ENCODE measurements around the gene MCTP1. TPM values are rescaled to one million over a fixed set of nuclear protein-coding genes. Genes with fewer than 3 reads are reported as not detected.
A peak's percentile ranks its signal among the peaks of the same experiment; 100 is the strongest.

The MCTP1 gene
- polyA plus RNA-seq, 3 donors: 34.4 to 72.9 (median 55.5) TPM

DNA sequence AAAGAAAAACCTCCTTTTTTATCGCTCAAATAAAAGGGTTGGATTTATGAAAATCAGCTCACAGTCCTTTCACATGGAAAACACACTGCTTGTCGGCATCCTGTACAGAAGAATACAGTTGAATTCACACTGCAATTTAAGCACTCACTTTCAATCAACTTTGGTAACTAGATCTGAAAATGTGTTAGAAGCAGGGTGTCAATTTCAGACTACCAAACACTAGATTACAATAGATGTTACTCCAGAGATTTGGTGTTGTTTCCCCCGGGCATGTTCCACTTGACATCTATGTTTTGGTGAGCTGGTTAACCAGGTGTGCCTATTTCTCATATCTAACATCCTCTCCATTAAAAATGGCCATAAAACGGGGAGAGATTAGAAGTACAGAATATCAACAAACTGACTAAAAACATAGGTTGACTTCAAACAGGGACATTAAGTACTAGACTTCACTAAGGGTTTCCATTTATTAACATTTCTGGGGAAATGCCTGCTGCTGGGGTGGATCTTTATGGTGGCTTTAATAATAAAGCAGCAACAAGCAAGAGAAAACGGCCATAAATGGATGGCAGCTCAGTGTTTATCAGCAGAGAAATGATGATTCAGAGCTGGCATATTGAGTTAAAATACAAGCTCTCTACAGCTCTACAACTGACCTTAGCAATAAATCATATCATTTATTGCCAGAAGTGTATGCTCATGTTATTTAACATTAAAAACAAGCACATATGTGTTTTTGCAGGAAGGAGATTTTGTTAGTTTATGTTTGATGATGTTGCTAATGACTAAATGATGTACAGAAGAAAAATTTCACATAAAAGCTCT is 507.6 kb downstream of the MCTP1 start:
- Histone ChIP-seq H3K9ac (ENCODE audit: insufficient read depth, low read length, poor library complexity, severe bottlenecking) (no peak overlapping the region), H2AFZ (ENCODE audit: insufficient read depth, low read depth, low read length, poor library complexity, severe bottlenecking) (no peak overlapping the region), H3K9me3 (replicated peaks in 1 of 2; ENCODE audit: control insufficient read depth in 1 of 2, insufficient read depth in 1 of 2, low read length in 2 of 2) (no peaks in the 10 kb centered on the region), H3K27me3 (ENCODE audit: control insufficient read depth in 2 of 2, insufficient read depth in 2 of 2, low read length in 2 of 2) (no peaks in the 10 kb centered on the region), H3K27ac (ENCODE audit: low read depth in 1 of 2, low read length in 2 of 2) (no peak overlapping the region), H3K79me2 (ENCODE audit: insufficient read depth, low read length) (no peaks in the 10 kb centered on the region), H4K20me1 (ENCODE audit: insufficient read depth, low read length) (no peaks in the 10 kb centered on the region), H3K36me3 (replicated peaks in 1 of 2; ENCODE audit: control insufficient read depth in 1 of 2, insufficient read depth in 2 of 2, low read length in 2 of 2) (peaks cover 5 to 52% of the 10 kb centered on the region in 2 donors), H3K4me2 (replicated peaks; ENCODE audit: extremely low read depth, low read length, poor library complexity, severe bottlenecking) (no peak overlapping the region), H3K4me1 (ENCODE audit: control insufficient read depth in 1 of 2, insufficient read depth in 2 of 2, low read length in 2 of 2) (no peaks in the 10 kb centered on the region), H3K4me3 (replicated peaks in 1 of 3; ENCODE audit: low read depth in 2 of 3, low read length in 3 of 3) (no peak overlapping the region)
- intact Hi-C loops (cut with micrococcal nuclease): no loop called here
- Mint-ChIP-seq H3K4me1 (no peaks in the 10 kb centered on the region), H3K4me3 (no peak overlapping the region), H3K36me3 (peaks cover 42 to 47% of the 10 kb centered on the region in 2 donors), H3K27ac (peak overlapping the region in 1 of 7 donors; percentile 25), H3K9me3 (peaks cover 0 to 4% (median 0%) of the 10 kb centered on the region in 7 donors), H3K27me3 (ENCODE audit: low read depth in 3 of 3) (no peaks in the 10 kb centered on the region)
- DNase-seq: no peak
- TF ChIP-seq, protein P1, sequence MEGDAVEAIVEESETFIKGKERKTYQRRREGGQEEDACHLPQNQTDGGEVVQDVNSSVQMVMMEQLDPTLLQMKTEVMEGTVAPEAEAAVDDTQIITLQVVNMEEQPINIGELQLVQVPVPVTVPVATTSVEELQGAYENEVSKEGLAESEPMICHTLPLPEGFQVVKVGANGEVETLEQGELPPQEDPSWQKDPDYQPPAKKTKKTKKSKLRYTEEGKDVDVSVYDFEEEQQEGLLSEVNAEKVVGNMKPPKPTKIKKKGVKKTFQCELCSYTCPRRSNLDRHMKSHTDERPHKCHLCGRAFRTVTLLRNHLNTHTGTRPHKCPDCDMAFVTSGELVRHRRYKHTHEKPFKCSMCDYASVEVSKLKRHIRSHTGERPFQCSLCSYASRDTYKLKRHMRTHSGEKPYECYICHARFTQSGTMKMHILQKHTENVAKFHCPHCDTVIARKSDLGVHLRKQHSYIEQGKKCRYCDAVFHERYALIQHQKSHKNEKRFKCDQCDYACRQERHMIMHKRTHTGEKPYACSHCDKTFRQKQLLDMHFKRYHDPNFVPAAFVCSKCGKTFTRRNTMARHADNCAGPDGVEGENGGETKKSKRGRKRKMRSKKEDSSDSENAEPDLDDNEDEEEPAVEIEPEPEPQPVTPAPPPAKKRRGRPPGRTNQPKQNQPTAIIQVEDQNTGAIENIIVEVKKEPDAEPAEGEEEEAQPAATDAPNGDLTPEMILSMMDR (IDR thresholded peaks at IDR 0.05): no peak
- no CpG with 5 or more reads among the region's 5 CpGs for WGBS (ENCODE audit: insufficient coverage)

GRCh38 chr5:94776167-94776566 is 508.7 kb downstream of the MCTP1 start:
- no peaks in the 10 kb centered on the region for H3K4me1 Mint-ChIP-seq
- WGBS (ENCODE audit: insufficient coverage): 100% methylated on average over 1 of the region's 5 CpGs
- TF ChIP-seq, protein P1 (IDR thresholded peaks at IDR 0.05): no peak
- no peaks in the 10 kb centered on the region for H3K27me3 ChIP-seq (ENCODE audit: control insufficient read depth in 2 of 2, insufficient read depth in 2 of 2, low read length in 2 of 2)
- peaks cover 0 to 4% (median 0%) of the 10 kb centered on the region in 7 donors for H3K9me3 Mint-ChIP-seq
- H3K4me3 Mint-ChIP-seq: no peak overlapping the region
- H3K27me3 Mint-ChIP-seq (ENCODE audit: low read depth in 3 of 3): peaks cover 0 to 1% (median 0%) of the 10 kb centered on the region in 3 donors
- intact Hi-C loops (cut with micrococcal nuclease): no loop called here
- H3K36me3 Mint-ChIP-seq: peaks cover 48 to 56% of the 10 kb centered on the region in 2 donors
- no peak overlapping the region for H2AFZ ChIP-seq (ENCODE audit: insufficient read depth, low read depth, low read length, poor library complexity, severe bottlenecking)
- no peaks in the 10 kb centered on the region for H3K9me3 ChIP-seq (replicated peaks in 1 of 2; ENCODE audit: control insufficient read depth in 1 of 2, insufficient read depth in 1 of 2, low read length in 2 of 2)
- H4K20me1 ChIP-seq (ENCODE audit: insufficient read depth, low read length): no peaks in the 10 kb centered on the region
- H3K27ac ChIP-seq (ENCODE audit: low read depth in 1 of 2, low read length in 2 of 2): no peak overlapping the region
- no peak overlapping the region for H3K4me3 ChIP-seq (replicated peaks in 1 of 3; ENCODE audit: low read depth in 2 of 3, low read length in 3 of 3)
- peaks cover 9 to 51% of the 10 kb centered on the region in 2 donors for H3K36me3 ChIP-seq (replicated peaks in 1 of 2; ENCODE audit: control insufficient read depth in 1 of 2, insufficient read depth in 2 of 2, low read length in 2 of 2)
- no peak for DNase-seq
- H3K4me2 ChIP-seq (replicated peaks; ENCODE audit: extremely low read depth, low read length, poor library complexity, severe bottlenecking): no peak overlapping the region
- H3K4me1 ChIP-seq (ENCODE audit: control insufficient read depth in 1 of 2, insufficient read depth in 2 of 2, low read length in 2 of 2): no peaks in the 10 kb centered on the region
- H3K79me2 ChIP-seq (ENCODE audit: insufficient read depth, low read length): no peaks in the 10 kb centered on the region
- H3K27ac Mint-ChIP-seq: no peak overlapping the region
- H3K9ac ChIP-seq (ENCODE audit: insufficient read depth, low read length, poor library complexity, severe bottlenecking): no peak overlapping the region
